DOHH2 (cell line): ENCODE data around the gene COL8A1.

ENCODE experiments used
- H3F3A ChIP-seq: fragments of 200-600 bp; sonication (generic), shearing (Covaris generic); 2 replicates; pipeline ENCODE4 v1.6.0; 2016; ENCODE audit warnings: antibody characterized with exemption, mild to moderate bottlenecking; ENCODE audit not compliant: control insufficient read depth, insufficient read depth
- H3K27ac ChIP-seq: fragments of 200-600 bp; sonication (generic); 2 replicates; pipeline ENCODE4 v1.5.1; 2014; ENCODE audit warnings: low read depth, mild to moderate bottlenecking, low read length, moderate library complexity
- H3K27me3 ChIP-seq: fragments of 200-600 bp; sonication (generic); 2 replicates; pipeline ENCODE4 v1.6.1; 2014; ENCODE audit warnings: mild to moderate bottlenecking, low read length, mixed read lengths; ENCODE audit not compliant: control insufficient read depth
- H3K36me3 ChIP-seq: fragments of 200-600 bp; sonication (generic); 2 replicates; pipeline ENCODE4 v1.6.1; 2014; ENCODE audit warnings: mild to moderate bottlenecking, low read length, moderate library complexity, mixed read lengths; ENCODE audit not compliant: control insufficient read depth
- H3K4me1 ChIP-seq: fragments of 200-600 bp; sonication (generic); 2 replicates; pipeline ENCODE4 v1.6.1; 2014; ENCODE audit warnings: mild to moderate bottlenecking, low read length, mixed read lengths; ENCODE audit not compliant: control insufficient read depth
- H3K4me2 ChIP-seq: fragments of 200-600 bp; sonication (generic); 2 replicates; pipeline ENCODE4 v1.6.0; 2014; ENCODE audit warnings: mild to moderate bottlenecking, low read length, moderate library complexity
- H3K4me3 ChIP-seq: fragments of 200-600 bp; sonication (generic); 2 replicates; pipeline ENCODE4 v1.5.1; 2014; ENCODE audit warnings: mild to moderate bottlenecking, low read length, mixed read lengths
- H3K79me2 ChIP-seq: fragments of 200-600 bp; sonication (generic); 2 replicates; pipeline ENCODE4 v1.6.1; 2014; ENCODE audit warnings: mild to moderate bottlenecking, low read length, mixed read lengths; ENCODE audit not compliant: control insufficient read depth
- H3K9me2 ChIP-seq: fragments of 200-600 bp; sonication (generic); replicated peaks from 2 replicates; pipeline ENCODE4 v1.6.1; 2014; ENCODE audit warnings: mild to moderate bottlenecking, low read length, mixed read lengths; ENCODE audit not compliant: control insufficient read depth
- H3K9me3 ChIP-seq: fragments of 200-600 bp; sonication (generic); 2 replicates; pipeline ENCODE4 v1.6.1; 2014; ENCODE audit warnings: antibody characterized with exemption, low read length, mixed read lengths; ENCODE audit not compliant: control insufficient read depth, insufficient read depth
- H4K20me1 ChIP-seq: fragments of 200-600 bp; sonication (generic); 2 replicates; pipeline ENCODE4 v1.6.0; 2014; ENCODE audit warnings: low read depth, mild to moderate bottlenecking, antibody characterized with exemption, low read length, moderate library complexity; ENCODE audit not compliant: control insufficient read depth, insufficient read depth
- EZH2phosphoT487 ChIP-seq: fragments of 200-600 bp; sonication (generic); IDR thresholded peaks from 2 replicates; pipeline ENCODE4 v1.6.1; 2017; ENCODE audit warnings: borderline replicate concordance, mild to moderate bottlenecking, antibody characterized with exemption, low read length, moderate library complexity, mixed read lengths
- TF ChIP-seq, protein P1 (sequence below): fragments of 200-600 bp; sonication (generic); IDR thresholded peaks from one replicate; pipeline ENCODE4 v1.5.1; 2014; ENCODE audit warnings: antibody characterized with exemption, mild to moderate bottlenecking, low read depth, low read length; ENCODE audit not compliant: poor library complexity, severe bottlenecking

Gene COL8A1

DNA sequence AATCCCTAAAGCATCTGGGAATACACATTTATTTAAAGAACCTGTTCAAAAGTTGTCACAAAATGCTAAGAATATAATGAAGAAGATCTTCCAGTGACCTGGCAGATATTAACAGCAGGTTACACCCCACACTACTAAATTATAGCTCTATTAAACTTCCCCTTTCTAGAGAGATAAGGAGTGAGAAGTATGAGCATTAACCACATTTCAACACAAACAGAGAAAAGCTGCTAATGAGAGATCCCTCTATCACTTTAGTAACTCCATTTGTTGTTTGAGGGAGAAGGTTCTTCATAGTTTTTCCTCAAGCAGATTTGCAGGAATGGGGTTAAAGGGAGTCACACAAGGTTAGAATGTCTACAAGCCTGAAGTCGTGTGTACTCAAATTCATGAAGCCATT is 3.6 kb downstream of the COL8A1 start:
- Histone ChIP-seq H3K27ac (no peak overlapping the region), H3K36me3 (no peaks in the 10 kb centered on the region), H3K4me3 (no peak overlapping the region), H3F3A (no peaks in the 10 kb centered on the region), H3K79me2 (no peaks in the 10 kb centered on the region), H3K27me3 (peaks cover 11% of the 10 kb centered on the region), H3K9me3 (no peaks in the 10 kb centered on the region), H3K4me2 (no peak overlapping the region), H3K9me2 (no peaks in the 10 kb centered on the region), H4K20me1 (no peaks in the 10 kb centered on the region), H3K4me1 (no peaks in the 10 kb centered on the region)
- TF ChIP-seq, protein P1, sequence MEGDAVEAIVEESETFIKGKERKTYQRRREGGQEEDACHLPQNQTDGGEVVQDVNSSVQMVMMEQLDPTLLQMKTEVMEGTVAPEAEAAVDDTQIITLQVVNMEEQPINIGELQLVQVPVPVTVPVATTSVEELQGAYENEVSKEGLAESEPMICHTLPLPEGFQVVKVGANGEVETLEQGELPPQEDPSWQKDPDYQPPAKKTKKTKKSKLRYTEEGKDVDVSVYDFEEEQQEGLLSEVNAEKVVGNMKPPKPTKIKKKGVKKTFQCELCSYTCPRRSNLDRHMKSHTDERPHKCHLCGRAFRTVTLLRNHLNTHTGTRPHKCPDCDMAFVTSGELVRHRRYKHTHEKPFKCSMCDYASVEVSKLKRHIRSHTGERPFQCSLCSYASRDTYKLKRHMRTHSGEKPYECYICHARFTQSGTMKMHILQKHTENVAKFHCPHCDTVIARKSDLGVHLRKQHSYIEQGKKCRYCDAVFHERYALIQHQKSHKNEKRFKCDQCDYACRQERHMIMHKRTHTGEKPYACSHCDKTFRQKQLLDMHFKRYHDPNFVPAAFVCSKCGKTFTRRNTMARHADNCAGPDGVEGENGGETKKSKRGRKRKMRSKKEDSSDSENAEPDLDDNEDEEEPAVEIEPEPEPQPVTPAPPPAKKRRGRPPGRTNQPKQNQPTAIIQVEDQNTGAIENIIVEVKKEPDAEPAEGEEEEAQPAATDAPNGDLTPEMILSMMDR = no peak
- no peak for TF ChIP-seq EZH2phosphoT487

DNA sequence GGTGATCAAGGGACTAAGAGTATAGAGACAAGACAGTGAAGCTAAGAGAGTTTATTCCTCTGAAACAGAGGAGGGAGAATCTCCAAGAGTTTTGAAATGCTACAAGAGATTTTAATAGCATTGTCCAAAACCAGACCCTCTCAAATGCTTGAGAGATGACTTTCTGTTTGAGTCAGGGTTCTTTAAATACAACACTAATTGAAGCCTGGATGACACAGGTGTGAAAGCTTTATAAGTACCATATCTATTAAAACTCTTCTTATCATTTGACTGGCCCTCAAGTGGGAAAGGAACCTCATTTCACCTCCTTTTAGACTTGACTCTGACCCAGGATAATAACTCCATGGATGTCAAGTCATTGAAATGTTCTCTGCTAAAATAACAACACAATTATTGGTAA is 5.6 kb downstream of the COL8A1 start:
- no peaks in the 10 kb centered on the region for H3K79me2 ChIP-seq
- no peak overlapping the region for H3K27ac ChIP-seq
- H3F3A ChIP-seq = no peaks in the 10 kb centered on the region
- no peaks in the 10 kb centered on the region for H3K9me3 ChIP-seq
- no peak overlapping the region for H3K4me2 ChIP-seq
- H4K20me1 ChIP-seq = no peaks in the 10 kb centered on the region
- no peaks in the 10 kb centered on the region for H3K27me3 ChIP-seq
- no peak overlapping the region for H3K4me3 ChIP-seq
- no peaks in the 10 kb centered on the region for H3K36me3 ChIP-seq
- no peaks in the 10 kb centered on the region for H3K9me2 ChIP-seq
- TF ChIP-seq, protein P1 = no peak
- no peaks in the 10 kb centered on the region for H3K4me1 ChIP-seq

DNA sequence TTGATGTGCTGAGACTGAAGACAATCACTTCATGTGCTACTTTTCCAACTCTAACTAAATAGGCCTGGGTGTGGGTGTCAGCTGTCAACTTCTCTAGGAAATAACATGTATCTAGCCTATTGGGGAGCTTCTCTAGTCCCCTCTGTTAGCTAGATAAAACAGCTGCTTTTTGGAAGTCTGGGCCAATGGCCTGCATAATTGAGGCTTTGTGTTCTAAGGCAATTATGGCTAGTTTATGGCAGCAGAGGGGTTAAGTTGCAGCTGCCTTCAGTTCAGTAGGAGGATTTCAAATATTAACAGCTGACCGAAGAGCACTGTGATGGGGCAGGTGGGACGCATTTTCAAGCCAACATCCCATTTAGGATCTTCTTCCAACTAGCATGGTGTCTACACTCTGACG is 6.4 kb downstream of the COL8A1 start:
- H4K20me1 ChIP-seq = no peaks in the 10 kb centered on the region
- no peaks in the 10 kb centered on the region for H3K9me2 ChIP-seq
- H3K27ac ChIP-seq = no peak overlapping the region
- no peak for TF ChIP-seq EZH2phosphoT487
- TF ChIP-seq, protein P1 = no peak
- no peaks in the 10 kb centered on the region for H3K27me3 ChIP-seq
- no peak overlapping the region for H3K4me2 ChIP-seq
- H3K4me3 ChIP-seq = no peak overlapping the region
- no peaks in the 10 kb centered on the region for H3K36me3 ChIP-seq
- no peaks in the 10 kb centered on the region for H3K9me3 ChIP-seq
- H3K4me1 ChIP-seq = no peaks in the 10 kb centered on the region
- no peaks in the 10 kb centered on the region for H3K79me2 ChIP-seq
- H3F3A ChIP-seq = no peaks in the 10 kb centered on the region
